ENCODE measurements around the gene CHAC1.

CHAC1 gene

GRCh38 chr15:40986820-40987219, 33.5 kb downstream of the CHAC1 start:
- no peak for DNase-seq
- no peak for ATAC-seq

GRCh38 chr15:40988156-40988555, 34.9 kb downstream of the CHAC1 start:
- ATAC-seq (no peak), DNase-seq (no peak)

GRCh38 chr15:40990080-40990479, 36.8 kb downstream of the CHAC1 start:
- DNase-seq, result no peak

GRCh38 chr15:40990789-40991188, 37.5 kb downstream of the CHAC1 start:
- DNase-seq (peak; percentile 19), ATAC-seq (peak; percentile 75)

More at GRCh38 chr15:40990080-40990479, 36.8 kb downstream of the CHAC1 start:
- peak; percentile 57 for ATAC-seq

- DNase-seq, result no peak
- ATAC-seq, result no peak
These were observed 38.1 kb downstream of the CHAC1 start for GRCh38 chr15:40991355-40991754.

- DNase-seq (no peak), ATAC-seq (no peak)
These were observed 39.0 kb downstream of the CHAC1 start for GRCh38 chr15:40992241-40992741.

GRCh38 chr15:40992825-40993224, 39.6 kb downstream of the CHAC1 start:
- no peak for DNase-seq

GRCh38 chr15:40995656-40996055, 42.4 kb downstream of the CHAC1 start:
- ATAC-seq (peak; percentile 34), DNase-seq (no peak)

More at GRCh38 chr15:40992825-40993224, 39.6 kb downstream of the CHAC1 start:
- no peak for ATAC-seq

- DNase-seq, result no peak
These were observed 45.9 kb downstream of the CHAC1 start for GRCh38 chr15:40999190-40999589.

GRCh38 chr15:41001524-41002214, 48.4 kb downstream of the CHAC1 start:
- ATAC-seq (no peak), DNase-seq (no peak)

More at GRCh38 chr15:40999190-40999589, 45.9 kb downstream of the CHAC1 start:
- ATAC-seq, result no peak

- ATAC-seq, result no peak
These were observed 51.2 kb downstream of the CHAC1 start for GRCh38 chr15:41004490-41004889.

More at GRCh38 chr15:41004490-41004889, 51.2 kb downstream of the CHAC1 start:
- no peak for DNase-seq

Data from stimulated activated naive CD8-positive, alpha-beta T cell treated with anti-CD3 and anti-CD28 coated beads, Interleukin-15, Interleukin-2, amounts not matched to agents 100 U/mL and 50 U/mL, for 24 hours (primary cell).